Activated naive CD8-positive, alpha-beta T cell (primary cell): ENCODE results near the gene ZNF568.

Experiments used
- H3K27ac Mint-ChIP-seq: one replicate; pipeline ENCODE4 v1.8.0; 2021; ENCODE audit warnings: mixed read lengths
- H3K27me3 Mint-ChIP-seq: one replicate; pipeline ENCODE4 v1.8.0; 2021; ENCODE audit warnings: mixed read lengths
- H3K36me3 Mint-ChIP-seq: one replicate; pipeline ENCODE4 v1.8.0; 2021; ENCODE audit warnings: mixed read lengths
- H3K4me1 Mint-ChIP-seq: one replicate; pipeline ENCODE4 v1.8.0; 2021; ENCODE audit warnings: low read depth, mixed read lengths
- H3K4me3 Mint-ChIP-seq: one replicate; pipeline ENCODE4 v1.8.0; 2021; ENCODE audit warnings: mild to moderate bottlenecking, mixed read lengths
- H3K9me3 Mint-ChIP-seq: one replicate; pipeline ENCODE4 v1.8.0; 2021; ENCODE audit warnings: low read depth, mixed read lengths

Gene ZNF568

DNA sequence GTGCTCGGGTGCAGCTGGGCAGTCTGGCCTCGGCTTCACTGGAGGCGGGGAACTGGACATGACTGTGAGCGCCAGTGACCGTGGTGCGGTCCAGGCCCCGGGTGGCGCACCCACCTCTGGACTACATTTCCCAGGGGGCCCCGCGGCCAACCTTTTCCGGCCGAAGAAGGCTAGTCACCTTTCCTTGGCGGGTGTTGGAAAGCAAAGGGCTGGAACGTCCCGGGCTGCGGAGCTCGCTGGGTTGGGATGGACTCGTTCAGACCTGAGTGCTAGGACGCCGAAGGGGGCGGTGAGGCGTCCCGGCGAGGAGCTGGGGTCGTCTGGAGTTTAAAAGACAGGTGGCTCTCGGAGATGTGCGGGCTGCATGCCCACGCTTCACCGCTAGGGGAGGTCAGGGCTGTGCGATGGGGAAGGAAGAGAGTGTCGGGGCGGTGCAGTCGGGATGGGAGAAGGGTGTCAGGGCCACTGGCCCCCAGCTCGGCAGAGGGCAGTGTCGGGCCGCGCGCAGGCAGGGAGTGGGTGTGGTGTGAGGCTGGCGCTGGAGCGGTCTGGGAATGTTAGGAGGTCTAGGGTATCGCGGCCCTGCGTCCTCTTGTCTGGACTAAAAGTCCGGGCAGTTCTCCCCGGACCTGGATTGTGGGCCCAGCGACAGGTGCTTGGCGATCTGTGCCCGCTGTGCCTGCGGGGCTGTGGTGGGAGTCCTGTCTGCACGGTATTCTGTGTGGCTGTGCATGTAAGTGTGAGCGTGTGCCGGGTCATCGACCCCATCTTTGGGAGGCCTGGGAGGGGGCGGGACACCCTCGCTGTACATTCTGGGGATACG is 57.1 kb downstream of the ZNF568 start:
- H3K9me3 Mint-ChIP-seq, result peaks cover 9% of the 10 kb centered on the region
- H3K4me1 Mint-ChIP-seq, result peaks cover 21% of the 10 kb centered on the region
- H3K27ac Mint-ChIP-seq, result peak overlapping the region; percentile 91
- H3K27me3 Mint-ChIP-seq, result no peaks in the 10 kb centered on the region
- peak overlapping the region; percentile 99 for H3K4me3 Mint-ChIP-seq
- H3K36me3 Mint-ChIP-seq, result peaks cover 26% of the 10 kb centered on the region

DNA sequence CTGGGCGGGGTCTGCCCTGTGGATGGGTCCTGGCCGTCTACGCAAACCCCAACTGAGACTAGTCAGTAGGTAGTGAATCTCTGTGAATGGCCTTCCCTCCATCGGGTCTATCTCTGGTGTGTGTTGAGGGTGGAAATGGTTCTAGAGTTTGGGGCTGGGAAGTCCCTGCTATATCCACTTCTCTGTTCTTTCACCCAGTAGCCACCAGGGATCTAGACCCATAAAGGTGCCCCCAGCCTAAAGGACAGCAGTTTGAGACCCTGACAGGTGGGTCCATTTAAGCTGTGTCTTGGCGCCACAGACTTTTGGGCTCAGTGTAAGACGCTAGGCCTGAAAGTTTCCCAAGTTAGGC is 57.7 kb downstream of the ZNF568 start:
- H3K36me3 Mint-ChIP-seq, result peaks cover 31% of the 10 kb centered on the region
- no peaks in the 10 kb centered on the region for H3K27me3 Mint-ChIP-seq
- peaks cover 14% of the 10 kb centered on the region for H3K9me3 Mint-ChIP-seq
- peak overlapping the region; percentile 91 for H3K27ac Mint-ChIP-seq
- peak overlapping the region; percentile 99 for H3K4me3 Mint-ChIP-seq
- peaks cover 21% of the 10 kb centered on the region for H3K4me1 Mint-ChIP-seq

DNA sequence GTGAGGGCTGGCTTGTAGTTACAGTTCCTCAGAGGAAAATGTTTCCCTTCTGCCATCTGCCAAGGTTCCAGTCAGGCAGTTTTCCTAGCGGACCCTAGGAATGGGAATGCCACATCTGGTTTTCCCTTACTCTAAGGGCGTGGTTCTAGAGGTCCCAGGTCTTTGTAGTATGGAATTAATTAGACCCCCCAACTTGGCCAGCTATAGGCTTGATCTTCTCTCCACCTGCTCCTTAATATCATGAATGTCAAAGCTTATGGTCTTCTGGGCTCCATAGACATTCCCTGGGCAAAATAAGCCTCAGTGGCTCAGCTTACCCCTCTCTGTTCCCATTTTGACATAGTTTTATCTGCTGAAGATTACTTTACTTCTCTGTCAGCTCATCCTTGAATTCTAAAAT is 70.0 kb downstream of the ZNF568 start:
- no peak overlapping the region for H3K4me3 Mint-ChIP-seq
- H3K4me1 Mint-ChIP-seq, result no peaks in the 10 kb centered on the region
- H3K36me3 Mint-ChIP-seq, result peaks cover 55% of the 10 kb centered on the region

DNA sequence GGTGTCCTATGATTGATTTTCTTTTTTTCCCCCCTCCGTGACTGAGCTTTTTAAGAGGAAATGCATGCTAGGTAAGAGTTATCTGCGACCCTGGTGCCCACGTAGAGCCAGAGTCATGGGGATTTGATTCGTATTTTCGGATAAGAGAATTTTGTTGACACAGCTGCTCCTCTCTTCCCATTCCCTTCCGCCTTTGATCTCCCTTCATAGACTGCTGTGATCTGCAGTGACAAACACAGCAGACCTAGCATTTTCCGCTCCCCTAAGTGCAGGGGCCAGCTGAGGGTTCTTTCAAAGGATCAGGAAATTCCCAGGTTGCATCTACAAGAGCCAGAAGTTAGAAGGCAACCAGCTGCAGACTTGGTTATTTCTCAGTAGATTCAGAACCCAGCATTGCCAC is 70.5 kb downstream of the ZNF568 start:
- Mint-ChIP-seq H3K4me3 (no peak overlapping the region), H3K9me3 (peaks cover 27% of the 10 kb centered on the region), H3K27me3 (no peaks in the 10 kb centered on the region), H3K36me3 (peaks cover 56% of the 10 kb centered on the region), H3K4me1 (no peaks in the 10 kb centered on the region), H3K27ac (no peak overlapping the region)

More for the DNA sequence above, 70.0 kb downstream of the ZNF568 start:
- peaks cover 29% of the 10 kb centered on the region for H3K9me3 Mint-ChIP-seq
- no peak overlapping the region for H3K27ac Mint-ChIP-seq
- H3K27me3 Mint-ChIP-seq, result no peaks in the 10 kb centered on the region

DNA sequence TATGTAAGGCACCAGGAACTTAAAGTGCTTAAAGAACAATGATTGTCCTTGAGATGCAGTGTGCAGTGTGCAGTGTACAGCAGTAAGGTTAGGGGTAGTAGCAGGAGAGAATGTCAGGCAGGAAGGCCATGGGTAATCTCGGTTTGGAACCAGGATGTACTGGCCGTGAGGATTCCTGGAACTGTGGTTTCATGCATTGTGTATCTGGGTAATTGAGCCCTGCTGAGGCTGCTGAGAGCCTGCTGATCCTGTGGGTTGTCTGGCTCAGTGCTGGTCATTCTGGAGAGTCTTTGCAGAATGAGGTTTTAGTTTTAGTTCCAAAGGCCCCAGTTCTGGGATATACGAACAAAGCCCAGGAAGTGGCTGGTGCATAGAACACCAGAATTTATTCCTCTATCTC is 71.0 kb downstream of the ZNF568 start:
- Mint-ChIP-seq H3K36me3 (peaks cover 55% of the 10 kb centered on the region), H3K4me1 (no peaks in the 10 kb centered on the region), H3K27ac (no peak overlapping the region), H3K9me3 (peaks cover 27% of the 10 kb centered on the region), H3K4me3 (no peak overlapping the region), H3K27me3 (no peaks in the 10 kb centered on the region)

DNA sequence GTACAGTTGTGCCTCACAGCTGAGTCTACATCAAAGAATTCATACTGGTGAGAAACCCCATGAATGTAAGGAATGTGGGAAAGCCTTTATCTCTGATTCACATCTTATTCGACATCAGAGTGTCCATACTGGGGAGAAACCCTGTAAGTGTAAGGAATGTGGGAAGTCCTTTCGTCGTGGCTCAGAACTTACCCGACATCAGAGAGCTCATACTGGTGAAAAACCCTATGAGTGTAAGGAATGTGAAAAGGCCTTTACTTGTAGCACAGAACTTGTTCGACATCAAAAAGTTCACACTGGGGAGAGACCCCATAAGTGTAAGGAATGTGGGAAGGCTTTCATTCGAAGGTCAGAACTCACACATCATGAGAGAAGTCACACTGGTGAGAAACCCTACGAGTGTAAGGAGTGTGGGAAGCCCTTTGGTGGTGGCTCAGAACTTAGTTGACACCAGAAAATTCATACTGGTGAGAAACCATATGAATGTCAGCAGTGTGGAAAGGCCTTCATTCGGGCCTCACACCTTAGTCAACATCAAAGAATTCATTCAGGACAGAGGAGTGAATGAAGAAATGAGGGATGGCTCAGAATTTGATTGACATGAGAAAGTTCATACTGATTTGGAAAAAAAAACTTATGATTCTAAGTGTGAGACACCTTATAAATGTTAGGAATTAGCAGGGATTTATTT is 81.2 kb downstream of the ZNF568 start:
- H3K4me3 Mint-ChIP-seq, result no peak overlapping the region
- peaks cover 64% of the 10 kb centered on the region for H3K36me3 Mint-ChIP-seq
- H3K4me1 Mint-ChIP-seq, result no peaks in the 10 kb centered on the region
- H3K27me3 Mint-ChIP-seq, result no peaks in the 10 kb centered on the region
- H3K9me3 Mint-ChIP-seq, result peaks cover 44% of the 10 kb centered on the region
- no peak overlapping the region for H3K27ac Mint-ChIP-seq

DNA sequence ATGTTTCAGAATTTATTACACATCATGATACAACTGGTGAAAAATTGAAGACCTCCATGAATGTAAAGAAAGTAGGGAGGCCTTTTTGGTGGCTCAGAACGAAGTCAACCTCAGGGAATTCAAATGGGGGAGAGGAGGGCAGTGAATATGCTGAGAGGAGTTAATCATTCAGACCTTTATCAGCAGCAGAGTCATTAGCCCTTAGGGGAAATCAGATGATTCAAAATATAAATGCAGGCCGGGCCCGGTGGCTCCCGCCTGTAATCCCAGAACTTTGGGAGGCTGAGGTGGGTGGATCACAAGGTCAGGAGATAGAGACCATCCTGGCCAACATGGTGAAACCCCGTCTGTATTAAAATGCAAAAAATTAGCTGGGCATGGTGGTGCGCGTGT is 81.7 kb downstream of the ZNF568 start:
- no peak overlapping the region for H3K27ac Mint-ChIP-seq
- no peak overlapping the region for H3K4me3 Mint-ChIP-seq
- no peaks in the 10 kb centered on the region for H3K4me1 Mint-ChIP-seq
- peaks cover 40% of the 10 kb centered on the region for H3K9me3 Mint-ChIP-seq
- H3K36me3 Mint-ChIP-seq, result peaks cover 59% of the 10 kb centered on the region
- H3K27me3 Mint-ChIP-seq, result no peaks in the 10 kb centered on the region

DNA sequence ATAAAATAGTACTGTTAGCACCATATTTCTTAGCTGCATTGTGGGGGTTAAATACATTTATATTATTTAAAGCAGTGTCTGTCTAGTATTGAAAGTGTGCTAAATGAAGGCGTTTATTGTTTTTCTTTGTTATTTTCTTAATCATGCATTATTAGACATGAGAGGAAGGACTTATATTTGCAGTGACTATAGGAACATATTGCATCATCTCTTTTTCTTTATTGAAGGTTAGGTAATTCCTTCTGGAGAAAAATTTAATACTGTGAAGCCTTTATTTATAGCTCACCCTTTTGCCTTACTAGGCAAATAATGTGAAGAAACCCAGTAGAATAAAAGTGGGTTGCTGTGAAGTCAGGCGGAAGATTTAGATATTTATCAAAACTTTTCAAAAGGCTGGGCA is 83.2 kb downstream of the ZNF568 start:
- Mint-ChIP-seq H3K9me3 (peaks cover 27% of the 10 kb centered on the region), H3K4me3 (no peak overlapping the region), H3K27ac (no peak overlapping the region), H3K4me1 (no peaks in the 10 kb centered on the region), H3K36me3 (peaks cover 48% of the 10 kb centered on the region), H3K27me3 (no peaks in the 10 kb centered on the region)

DNA sequence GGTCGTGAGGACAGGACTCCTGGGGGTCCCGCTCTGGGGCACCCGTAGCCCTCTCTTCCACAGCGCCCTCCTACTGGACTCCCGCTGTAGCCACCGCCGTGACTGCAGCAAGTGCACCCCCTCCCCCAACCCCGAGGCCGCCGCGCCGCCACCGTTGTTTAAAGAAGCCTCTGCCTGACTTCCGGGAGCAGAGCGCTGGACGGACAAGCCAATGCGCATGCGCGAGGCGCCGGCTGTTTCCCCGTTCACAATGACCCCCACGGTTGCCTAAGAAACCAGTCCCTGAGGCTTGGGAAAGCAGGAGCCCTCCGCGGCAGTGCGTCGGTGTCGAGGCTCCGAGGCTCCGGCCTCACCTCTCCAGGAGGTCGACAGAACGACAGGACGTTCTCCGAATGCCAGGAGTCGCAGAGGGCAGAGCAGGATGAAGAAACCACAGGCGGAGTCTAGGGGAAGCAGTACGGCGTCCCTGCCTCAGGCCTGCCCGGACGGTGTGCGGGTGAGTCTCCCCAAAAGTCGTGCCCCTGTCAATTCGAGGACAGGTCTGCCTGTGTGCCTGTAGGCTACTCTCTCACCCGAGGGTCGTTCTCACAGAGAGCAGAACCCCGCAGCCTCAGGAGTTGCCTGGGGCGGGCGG is 91.6 kb downstream of the ZNF568 start:
- H3K27me3 Mint-ChIP-seq, result no peaks in the 10 kb centered on the region
- H3K4me1 Mint-ChIP-seq, result peaks cover 2% of the 10 kb centered on the region
- H3K4me3 Mint-ChIP-seq, result peak overlapping the region; percentile 67
- no peak overlapping the region for H3K27ac Mint-ChIP-seq
- H3K9me3 Mint-ChIP-seq, result no peaks in the 10 kb centered on the region
- peaks cover 9% of the 10 kb centered on the region for H3K36me3 Mint-ChIP-seq

DNA sequence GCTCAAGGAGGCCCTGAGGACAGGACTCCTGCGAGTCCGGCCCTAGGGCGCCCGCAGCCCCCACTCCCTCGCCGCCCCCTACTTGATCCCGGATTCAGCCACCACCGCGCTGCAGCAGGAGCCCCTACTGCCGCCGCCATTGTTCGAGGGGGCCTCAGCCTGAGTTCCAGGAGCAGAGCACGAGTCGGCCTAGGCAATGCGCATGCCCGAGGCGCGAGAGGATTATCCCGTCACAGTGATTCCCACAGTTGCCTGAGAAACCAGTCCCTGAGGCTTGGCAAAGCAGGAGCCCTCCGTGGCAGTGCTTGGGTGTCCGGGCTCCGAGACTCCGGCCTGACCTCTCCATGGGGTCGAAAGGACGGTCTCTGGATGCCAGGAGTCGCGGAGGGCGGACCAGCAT is 93.7 kb downstream of the ZNF568 start:
- Mint-ChIP-seq H3K9me3 (no peaks in the 10 kb centered on the region), H3K4me3 (no peak overlapping the region), H3K36me3 (peaks cover 6% of the 10 kb centered on the region), H3K4me1 (peaks cover 2% of the 10 kb centered on the region), H3K27me3 (no peaks in the 10 kb centered on the region), H3K27ac (no peak overlapping the region)

DNA sequence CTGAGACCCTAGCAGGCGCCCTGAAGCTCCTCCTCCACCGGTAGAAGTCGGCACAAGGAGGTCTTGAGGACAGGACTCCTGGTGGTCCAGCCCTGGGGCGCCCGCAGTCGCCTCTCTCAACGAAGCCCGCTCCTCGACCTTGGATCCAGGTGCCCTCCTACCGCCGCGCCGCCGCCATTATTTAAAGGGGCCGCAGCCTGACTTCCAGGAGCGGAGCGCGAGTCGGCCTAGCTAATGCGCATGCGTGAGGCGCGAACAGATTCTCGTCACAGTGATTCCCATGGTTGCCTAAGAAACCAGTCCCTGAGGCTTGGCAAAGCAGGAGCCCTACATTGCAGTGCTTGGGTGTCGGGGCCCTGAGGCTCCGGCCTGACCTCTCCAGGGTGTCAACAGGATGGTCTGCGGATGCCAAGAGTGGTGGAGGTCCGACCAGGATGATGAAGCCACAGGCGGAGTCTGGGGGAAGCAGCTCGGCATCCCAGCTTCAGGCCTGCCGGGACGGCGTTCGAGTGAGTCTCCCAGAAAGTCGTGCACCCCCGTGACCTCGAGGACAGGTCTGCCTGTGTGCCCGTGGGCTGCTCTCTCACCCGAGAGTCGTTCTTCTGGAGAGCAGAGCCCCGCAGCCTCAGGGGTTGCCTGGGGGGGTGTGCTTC is 96.1 kb downstream of the ZNF568 start:
- Mint-ChIP-seq H3K4me1 (peaks cover 2% of the 10 kb centered on the region), H3K36me3 (peaks cover 10% of the 10 kb centered on the region), H3K27ac (no peak overlapping the region), H3K9me3 (peaks cover 7% of the 10 kb centered on the region), H3K27me3 (no peaks in the 10 kb centered on the region), H3K4me3 (no peak overlapping the region)

DNA sequence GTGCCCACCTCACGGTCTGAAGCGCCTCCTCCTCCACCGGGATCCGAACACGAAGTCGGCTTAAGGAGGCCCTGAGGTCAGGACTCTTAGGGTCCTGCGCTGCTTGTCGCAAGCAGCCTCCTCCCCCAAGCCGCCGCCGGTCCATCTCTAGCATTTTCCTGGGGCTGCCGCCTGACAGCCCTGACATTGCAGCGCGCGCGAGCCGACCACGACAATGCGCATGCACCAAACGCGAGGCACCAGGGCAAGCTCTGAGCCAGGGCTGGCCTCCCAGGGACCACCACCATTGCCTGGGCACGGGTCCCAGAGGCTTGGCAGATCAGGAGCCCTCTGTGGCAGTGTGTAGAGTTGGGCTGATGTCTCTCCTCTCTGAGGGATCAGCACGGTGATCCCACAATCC is 98.3 kb downstream of the ZNF568 start:
- Mint-ChIP-seq H3K4me3 (no peak overlapping the region), H3K9me3 (peaks cover 26% of the 10 kb centered on the region), H3K27ac (no peak overlapping the region), H3K36me3 (peaks cover 14% of the 10 kb centered on the region), H3K27me3 (no peaks in the 10 kb centered on the region), H3K4me1 (no peaks in the 10 kb centered on the region)

DNA sequence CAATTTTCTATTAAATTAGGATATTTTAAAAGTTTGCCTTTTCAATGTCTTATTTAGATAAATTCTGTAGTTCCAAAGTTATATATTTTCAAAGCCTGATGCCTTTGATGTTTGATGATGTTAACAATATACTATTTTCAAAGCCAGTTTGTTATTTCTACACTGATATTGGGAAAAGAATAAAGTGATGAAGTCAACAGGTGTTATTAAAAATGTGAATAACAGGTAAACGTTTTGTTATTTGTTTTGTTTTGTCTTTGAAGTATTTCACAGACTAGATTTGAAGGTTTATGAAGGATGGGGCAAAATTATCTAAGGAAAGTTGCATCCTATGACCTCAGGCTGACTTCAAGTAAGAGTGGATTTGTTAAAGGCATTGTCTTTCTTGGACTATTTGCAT is 129.0 kb downstream of the ZNF568 start:
- peaks cover 10% of the 10 kb centered on the region for H3K36me3 Mint-ChIP-seq
- no peaks in the 10 kb centered on the region for H3K27me3 Mint-ChIP-seq
- no peaks in the 10 kb centered on the region for H3K4me1 Mint-ChIP-seq
- H3K4me3 Mint-ChIP-seq, result no peak overlapping the region
- no peak overlapping the region for H3K27ac Mint-ChIP-seq
- peaks cover 25% of the 10 kb centered on the region for H3K9me3 Mint-ChIP-seq
